HG03571 (cell line): Measurements from ENCODE around the gene SCGB1D2.
"Not testable (repeated sequence)": the region's sequence is repeated elsewhere in the genome, so short reads cannot be mapped to it uniquely, and the experiment has no call there.

Experiments used
- ATAC-seq: cut with Tn5 transposase; IDR thresholded peaks from one replicate; pipeline ENCODE4 v1.9.1; 2021; ENCODE audit not compliant: unreplicated experiment

Gene SCGB1D2, protein sequence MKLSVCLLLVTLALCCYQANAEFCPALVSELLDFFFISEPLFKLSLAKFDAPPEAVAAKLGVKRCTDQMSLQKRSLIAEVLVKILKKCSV

DNA sequence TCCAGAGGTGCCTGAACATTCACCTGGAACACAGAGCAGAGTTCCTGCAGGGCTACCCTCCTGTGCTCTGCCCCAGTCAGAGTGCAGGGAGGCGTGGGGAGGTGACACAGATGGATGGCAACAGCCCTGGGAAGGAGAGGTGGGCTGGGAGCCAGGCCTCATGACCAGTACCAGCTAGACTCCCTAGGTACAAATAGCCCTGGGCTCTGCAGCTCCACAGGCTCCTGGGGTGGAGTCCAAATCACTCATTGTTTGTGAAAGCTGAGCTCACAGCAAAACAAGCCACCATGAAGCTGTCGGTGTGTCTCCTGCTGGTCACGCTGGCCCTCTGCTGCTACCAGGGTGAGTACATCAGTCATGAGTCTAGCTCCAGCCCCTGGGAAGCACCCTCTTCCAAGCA is at the start of gene SCGB1D2:
SCGB1D2 (plus strand) TSS at position 219 of the 400 bp plus-strand sequence; CDS start at position 288, 69 bp downstream.
- no peak for ATAC-seq

DNA sequence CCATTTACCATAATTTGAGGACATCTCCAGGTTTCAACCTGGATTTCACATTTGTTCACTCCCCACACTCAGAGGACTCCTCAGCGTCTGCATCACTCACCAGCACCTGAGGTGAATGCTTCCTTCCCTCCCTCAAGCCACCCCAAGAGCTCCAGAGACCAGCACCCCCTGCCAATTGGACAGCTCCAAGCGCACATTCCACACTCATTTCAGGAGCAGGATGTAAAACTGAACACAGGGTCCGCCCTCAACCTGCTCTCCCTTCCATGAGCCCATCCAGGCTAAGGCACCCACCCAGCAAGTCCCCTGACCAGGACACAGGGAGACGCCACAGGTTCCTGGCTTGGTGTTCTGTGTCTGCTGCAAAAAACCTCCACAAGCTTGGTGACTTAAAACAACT is 48.1 kb upstream of the SCGB1D2 start:
- no peak for ATAC-seq

DNA sequence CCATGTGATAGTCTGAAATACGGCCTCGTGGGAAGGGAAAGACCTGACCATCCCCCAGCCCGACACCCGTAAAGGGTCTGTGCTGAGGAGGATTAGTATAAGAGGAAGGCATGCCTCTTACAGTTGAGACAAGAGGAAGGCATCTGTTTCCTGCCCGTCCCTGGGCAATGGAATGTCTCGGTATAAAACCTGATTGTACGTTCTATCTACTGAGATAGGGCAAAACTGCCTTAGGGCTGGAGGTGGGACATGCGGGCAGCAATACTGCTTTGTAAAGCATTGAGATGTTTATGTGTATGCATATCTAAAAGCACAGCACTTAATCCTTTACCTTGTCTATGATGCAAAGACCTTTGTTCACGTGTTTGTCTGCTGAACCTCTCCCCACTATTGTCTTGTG is 47.0 kb upstream of the SCGB1D2 start:
- ATAC-seq, result not testable (repeated sequence)

DNA sequence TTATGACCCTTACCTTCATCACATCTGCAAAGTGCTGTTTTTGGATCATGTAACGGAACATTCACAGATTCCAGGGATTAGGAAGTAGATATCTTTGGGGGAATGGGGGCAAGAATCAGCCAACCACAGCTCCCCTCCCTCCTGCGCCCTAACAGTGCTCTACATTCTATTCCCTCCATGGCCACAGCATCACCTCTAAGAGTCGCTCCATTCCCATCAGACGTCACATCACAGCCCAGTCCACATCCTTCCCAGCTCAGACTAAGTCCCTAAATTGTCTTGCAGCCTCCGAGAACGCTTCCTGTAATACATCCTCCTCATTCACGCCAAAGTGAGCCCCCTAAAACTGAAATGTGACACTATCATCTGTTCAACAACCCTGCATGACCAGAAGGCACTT is 46.1 kb upstream of the SCGB1D2 start:
- ATAC-seq, result no peak

DNA sequence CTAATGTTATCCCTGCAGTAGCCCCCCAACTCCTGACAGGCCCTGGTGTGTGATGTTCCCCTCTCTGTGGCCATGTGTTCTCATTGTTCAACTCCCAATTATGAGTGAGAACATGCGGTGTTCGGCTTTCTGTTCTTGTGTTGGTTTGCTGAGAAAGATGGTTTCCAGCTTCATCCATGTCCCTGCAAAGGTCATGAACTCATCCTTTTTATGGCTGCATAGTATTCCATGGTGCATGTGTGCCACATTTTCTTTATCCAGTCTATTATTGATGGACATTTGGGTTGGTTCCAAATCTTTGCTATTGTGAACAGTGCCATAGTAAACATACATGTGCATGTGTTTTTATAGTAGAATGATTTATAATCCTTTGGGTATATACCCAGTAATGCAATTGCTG is 44.6 kb upstream of the SCGB1D2 start:
- not testable (repeated sequence) for ATAC-seq

DNA sequence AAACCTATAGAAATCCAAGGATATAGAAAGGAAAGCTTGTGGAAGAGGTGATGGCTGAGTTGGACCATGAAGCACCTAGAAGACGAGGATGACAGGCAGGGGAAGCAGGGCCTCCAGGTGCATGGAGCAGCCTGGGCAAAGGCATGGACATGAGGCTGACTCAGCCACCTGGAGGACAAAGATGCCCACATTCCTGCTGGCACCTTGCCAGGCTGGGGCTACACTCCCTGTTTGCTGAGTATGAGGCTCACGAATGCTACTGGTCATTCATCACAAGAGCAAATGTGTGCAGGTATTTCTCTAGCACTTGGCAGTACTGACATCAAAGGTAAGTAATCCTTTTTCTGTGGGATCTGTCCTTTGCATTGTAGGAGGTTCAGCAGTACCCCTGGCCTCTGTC is 40.7 kb upstream of the SCGB1D2 start:
- no peak for ATAC-seq

DNA sequence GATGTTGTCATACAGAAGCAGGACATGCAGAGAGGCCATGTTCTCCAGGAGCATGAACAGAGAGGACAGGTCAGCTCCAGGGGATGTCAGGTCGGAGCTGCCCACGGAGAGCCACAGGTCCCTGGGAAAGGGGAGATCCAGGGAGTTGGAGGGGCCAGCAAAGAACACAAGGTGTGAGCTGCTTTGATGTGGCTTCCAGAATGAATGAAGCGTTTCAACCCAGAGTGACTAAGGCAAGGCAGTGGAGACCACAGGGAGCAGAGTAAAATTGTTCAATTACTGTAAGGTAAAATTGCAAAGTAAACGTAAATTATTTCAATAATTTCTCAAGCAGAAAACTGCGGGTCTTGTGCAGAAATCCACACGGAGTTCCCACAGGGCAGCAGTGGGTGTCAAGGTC is 39.1 kb upstream of the SCGB1D2 start:
- ATAC-seq, result no peak

DNA sequence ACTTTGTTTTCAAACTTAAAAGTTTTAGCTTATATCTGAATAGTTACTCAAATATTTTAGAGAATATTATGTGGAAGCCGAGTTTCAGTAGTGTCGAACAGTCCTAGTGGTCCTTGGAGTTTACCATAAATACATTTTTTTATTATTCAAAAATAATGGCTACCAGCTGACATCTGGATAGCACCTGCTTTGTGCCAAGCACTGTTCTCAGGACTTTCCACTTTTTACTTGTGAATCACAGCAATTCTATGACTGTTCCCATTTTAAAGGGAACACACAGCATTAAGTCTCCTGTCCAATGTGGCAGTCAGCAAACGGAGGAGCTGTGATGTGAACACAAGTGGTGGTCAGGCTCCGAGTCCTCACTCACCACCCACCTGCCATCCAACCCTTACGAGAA is 37.6 kb upstream of the SCGB1D2 start:
- ATAC-seq, result no peak

DNA sequence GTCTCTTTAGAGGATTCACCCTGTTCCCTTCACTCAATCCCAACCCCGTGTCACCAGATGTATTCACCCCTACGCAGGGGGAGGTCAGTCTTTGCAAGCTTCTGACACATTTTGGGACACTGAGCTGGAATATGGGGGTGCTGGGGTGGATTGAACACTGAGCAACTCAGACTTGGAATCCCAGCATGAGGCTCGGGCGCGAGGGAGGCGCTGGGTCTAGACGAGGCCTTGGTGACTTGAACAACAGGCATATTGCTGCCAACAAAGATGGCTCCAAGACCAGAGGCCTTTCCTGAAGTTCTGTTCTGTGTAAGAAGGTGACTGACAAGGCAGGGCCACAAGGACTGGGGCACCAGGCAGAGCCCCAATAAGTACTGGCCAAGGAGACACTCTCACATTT is 36.6 kb upstream of the SCGB1D2 start:
- ATAC-seq, result no peak

DNA sequence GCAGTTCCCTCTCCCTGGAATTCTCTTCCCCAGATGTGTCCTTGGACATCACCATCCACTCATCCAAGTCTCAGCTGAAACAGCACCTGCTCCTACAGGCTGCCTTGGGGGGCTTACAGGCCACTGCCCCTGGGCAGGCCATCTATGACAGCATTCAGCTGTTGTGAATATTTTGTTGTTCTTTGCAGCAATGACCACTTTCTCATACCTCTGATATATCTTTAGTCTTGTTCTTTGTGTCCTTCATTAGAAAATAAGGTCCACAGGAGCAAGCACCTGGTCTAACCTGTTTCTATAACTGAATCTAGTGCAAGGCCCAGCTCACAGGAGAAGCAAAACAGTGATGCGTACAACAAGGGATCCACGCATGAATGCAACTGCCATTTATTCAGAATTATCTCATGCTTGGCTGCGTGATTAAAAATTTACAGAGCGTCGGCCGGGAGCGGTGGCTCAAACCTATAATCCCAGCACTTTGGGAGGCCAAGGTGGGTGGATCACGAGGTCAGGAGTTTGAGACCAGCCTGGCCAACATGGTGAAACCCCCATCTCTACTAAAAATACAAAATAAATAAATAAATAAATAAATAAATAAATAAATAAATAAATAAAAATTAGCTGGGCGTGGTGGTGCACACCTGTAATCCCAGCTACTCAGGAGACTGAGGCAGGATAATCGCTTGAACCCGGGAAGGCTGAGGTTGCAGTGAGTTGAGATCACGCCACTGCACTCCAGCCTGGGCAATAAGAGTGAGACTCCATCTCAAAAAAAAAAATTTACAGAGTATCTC is 35.6 kb upstream of the SCGB1D2 start:
- not testable (repeated sequence) for ATAC-seq

DNA sequence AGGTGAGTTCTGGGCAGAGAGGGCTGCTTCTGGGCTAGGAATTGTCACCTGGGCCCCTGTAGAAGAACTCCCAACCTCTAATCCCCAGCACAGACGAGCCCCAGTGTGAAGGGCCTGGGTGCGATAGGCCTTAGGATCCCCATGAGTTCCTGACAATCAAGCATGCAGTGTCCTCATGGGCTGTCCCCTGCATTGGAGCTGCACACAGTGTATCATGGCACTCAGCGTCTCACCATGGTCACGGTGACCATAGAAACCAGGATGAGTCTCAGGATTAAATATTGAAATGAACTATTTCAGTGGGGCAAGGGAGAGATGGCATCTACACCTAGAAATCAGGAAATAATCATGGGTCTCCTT is 33.3 kb upstream of the SCGB1D2 start:
- ATAC-seq, result no peak

DNA sequence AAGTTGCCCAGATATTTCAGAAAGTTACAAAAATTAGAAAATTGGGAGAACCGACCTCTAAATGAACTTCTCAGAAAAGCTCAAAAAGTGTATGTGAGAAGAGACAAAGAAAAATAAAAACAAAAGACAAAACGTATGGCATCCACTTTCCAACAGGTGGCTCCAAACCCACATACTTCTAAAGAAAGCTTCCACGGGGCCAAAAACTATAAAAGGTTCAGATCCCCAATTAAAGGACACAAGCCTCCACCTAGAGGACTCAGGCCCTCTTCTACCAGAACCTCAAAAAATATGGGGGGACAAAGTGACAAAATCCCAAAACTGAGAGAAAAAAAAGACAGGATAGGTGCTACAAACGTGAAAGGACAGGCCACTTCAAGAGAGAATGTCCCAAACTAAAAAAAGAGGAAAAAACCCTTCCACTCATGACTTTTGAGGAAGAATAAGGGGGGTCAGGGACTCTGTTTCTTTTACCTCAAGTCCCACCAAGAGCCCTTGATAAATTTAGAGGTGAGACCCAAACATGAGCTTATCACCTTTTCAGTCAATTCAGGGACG is 24.8 kb upstream of the SCGB1D2 start:
- ATAC-seq, result no peak

DNA sequence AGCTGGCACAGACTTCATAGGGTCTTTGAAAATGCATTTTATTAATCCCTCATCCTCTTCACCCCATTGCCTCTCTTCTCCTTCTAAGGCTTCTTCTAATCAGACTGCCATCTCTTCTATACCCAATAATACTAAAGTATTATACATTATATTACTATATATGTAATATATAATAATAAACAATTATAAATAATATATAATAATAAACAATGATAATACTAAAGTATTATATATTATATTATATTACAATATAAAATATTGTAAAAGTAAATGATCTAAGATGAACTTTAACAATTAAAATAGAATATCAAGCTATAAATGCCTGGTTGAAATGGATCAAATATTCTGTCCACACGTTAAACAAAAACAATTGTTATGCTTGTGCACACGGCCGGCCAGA is 20.5 kb upstream of the SCGB1D2 start:
- no peak for ATAC-seq

DNA sequence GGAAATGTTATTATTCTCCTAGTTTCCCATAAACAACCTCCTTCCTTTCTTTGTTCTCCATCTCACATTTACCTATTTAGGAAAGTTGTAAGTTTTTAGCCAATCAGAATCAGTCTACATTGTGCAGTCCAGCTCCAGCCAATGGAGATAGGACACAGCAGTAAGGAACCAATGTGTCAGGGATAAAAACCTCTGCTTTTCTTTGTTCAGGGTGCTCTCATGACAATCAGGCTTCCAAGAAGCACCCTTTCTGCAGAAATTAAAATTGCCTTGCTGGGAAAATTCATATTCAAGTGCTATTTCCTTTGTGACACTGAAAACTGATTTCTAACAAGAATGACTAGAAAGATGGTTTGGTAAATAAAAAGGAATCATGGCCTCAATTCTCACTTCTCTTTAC is 18.9 kb upstream of the SCGB1D2 start:
- ATAC-seq, result no peak

DNA sequence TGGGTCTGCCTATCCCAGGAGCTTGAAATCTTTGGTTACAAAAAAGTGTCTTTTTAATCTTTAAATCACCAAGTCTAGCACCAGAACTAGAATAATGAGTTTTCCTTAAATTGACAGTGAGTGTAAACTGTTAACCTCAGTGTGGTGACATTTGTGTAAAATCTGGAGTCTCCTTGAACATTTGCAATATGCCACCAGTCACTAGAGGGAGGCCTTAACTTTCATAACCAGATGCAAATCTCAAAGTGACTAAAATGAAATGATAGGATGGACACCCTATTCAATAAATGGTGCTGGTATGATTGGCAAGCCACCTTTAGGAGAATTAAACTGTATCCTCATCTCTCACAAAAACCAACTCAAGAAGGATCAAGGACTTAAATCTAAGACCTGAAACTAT is 8.3 kb upstream of the SCGB1D2 start:
- ATAC-seq, result no peak

DNA sequence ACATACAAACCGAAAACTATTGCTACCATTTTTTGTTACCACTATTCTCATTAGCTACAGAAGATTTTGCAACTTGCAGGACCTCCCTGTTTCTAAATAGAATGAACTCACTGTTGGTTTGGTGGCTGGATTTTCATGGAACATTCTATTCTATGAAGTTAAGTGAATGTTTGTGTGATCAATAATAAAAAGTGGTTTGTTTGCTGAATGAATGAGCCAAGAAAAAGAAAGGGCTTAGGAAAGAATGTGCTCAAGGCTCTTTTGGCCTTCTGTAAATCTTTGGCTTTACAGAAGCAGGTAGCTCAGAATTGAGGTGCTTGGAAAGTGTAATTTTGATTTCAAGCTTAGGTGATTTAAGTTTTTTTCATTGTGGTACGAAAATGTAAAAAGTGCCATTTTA is 5.9 kb upstream of the SCGB1D2 start:
- no peak for ATAC-seq

DNA sequence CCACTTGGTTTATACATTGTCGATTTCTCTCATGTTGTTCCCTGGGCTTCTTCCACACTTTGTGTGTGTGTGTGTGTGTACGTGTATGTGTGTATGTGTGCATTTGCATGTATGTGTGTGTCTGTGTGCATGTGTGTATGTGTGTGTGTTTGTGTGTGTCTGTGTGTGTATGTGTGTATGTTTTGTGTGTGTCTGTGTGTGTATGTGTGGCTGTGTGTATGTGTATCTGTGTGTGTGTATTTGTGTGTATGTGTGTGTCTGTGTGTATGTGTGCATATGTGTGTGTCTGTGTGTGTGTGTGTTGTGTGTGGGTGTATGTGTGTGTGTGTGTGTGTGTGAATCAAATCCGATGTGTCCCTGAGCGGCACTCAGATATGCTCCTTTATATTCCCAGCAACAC is 4.5 kb upstream of the SCGB1D2 start:
- no peak for ATAC-seq

DNA sequence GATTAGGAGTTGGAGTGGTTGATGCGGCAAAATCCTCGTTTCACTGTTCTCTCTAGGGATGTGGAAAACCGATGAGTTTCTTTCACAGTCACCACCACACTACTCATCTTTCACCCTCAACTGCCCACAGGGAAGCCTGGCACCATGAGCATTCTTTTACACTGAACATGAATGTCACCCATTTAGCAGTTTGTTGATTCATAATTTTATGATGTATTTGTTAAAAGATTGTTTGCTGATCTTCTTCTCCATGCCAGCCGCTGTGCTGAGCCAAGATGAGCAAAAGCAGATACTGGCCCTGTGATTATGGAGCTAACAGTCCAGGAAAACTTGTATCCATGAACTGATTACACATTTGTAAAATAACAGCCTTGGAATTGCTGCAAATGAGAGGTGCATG is 3.9 kb upstream of the SCGB1D2 start:
- ATAC-seq, result no peak

DNA sequence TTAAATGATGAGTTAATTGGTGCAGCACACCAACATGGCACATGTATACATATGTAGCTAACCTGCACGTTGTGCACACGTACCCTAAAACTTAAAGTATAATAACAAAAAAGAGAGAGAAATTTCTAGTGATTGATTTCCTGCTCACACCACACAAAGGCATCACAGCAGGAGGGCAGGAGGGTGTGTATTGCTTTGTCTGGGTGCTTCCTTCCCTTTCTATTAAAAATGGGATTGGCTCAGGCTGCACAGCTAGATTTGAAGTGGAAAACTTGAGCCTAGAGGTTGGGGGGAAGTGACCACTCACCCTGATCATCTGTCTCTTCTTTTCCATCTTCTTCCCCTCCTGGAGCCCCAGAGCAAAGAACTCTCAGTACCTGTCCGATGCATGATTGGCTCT is 944 bp upstream of the SCGB1D2 start:
- ATAC-seq, result no peak

DNA sequence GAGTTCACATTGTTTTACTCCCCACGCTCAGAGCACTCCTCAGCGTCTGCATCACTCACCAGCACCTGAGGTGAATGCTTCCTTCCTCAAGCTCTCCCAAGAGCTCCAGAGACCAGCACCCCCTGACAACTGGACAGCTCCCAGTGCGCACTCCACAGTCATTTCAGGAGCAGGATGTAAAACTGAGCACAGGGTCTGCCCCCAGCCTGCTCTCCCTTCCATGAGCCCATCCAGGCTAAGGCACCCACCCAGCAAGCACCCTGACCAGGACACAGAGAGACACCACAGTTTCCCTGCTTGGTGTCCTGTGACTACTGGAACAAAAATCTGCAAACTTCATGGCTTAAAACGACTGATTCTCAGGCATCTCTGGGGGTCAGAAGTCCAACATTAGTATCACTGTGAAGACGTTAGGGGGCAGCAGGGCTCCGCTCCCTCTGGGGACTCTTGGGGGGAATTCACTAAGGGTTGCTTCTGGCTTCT is 3.3 kb downstream of the SCGB1D2 start:
- ATAC-seq, result no peak

DNA sequence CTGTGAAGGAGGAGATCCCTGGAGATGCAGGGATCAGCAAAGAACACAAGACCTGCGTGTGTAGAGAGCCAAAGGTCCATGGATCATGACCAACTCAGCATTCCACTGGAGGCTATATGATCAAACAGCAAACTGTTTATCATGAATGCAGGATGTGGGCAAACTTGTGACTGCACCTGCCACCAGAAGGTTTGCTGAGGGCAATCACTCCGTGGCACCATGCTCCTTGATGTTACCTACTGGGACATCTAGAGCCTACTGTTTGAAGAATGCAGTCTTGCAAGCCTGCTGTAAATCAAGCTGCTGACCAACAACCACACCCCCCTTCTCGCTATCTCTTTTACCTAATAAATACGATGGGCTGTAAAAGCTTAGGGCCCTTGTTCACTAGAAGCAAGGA is 9.7 kb downstream of the SCGB1D2 start:
- ATAC-seq, result no peak

DNA sequence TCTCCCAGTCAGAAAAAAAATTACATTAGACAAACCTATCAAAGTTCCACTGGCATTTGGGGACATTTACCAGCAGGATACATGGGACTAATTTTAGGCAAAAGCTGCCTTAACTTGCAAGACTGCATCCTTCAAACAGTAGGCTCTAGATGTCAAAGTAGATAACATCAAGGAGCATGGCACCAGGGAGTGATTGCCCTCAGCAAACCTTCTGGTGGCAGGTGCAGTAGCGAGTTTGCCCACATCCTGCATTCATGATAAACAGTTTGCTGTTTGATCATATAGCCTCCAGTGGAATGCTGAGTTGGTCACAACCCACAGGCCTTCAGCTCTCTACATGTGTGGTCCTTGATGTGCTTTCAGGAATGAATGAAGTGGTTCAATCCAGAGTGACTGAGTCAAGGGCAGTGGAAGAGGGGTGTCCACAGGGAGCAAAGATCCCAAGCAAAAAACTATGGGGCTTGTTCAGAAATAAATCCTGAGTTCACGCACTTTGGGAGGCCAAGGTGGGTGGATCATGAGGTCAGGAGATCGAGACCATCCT is 12.0 kb downstream of the SCGB1D2 start:
- ATAC-seq, result no peak
